ENCODE measurements around the gene SCN3B.

SCN3B gene

DNA sequence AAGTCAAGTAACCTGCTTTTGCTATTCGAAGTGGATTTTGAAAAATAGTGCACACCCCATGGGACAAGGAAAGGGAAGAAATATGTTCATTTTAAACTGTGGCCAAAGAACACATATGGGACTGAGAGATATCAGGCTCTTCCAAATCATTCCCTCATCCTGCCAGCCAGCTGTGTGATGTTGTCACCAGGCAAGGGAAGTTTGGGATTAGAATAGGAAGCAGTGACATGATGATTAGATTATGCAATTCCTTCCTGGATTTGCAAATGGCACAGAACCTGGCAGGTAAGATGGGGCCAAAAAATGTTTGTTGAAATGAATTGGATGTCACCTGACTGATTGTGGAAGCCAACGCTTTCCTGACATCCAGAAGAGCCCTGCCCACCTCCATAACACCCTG is 4.9 kb upstream of the SCN3B start:
- ChIA-PET POLR2A (no interaction called here), CTCF (interaction anchor here (0.7 to 1.5 kb wide), 2 partner anchors 15 to 17 kb away, joined by 3 to 5 read pairs; no protein-coding TSS in a partner anchor)
- TF ChIP-seq ZFP37 (tag by site-specific recombination; IDR thresholded peaks at IDR 0.05), result no peak
- no peaks in the 10 kb centered on the region for H3K36me3 ChIP-seq (ENCODE audit: control insufficient read depth in 2 of 2, insufficient read depth in 1 of 2, low read length in 2 of 2)
- no peaks in the 10 kb centered on the region for H3K9me3 ChIP-seq (ENCODE audit: control insufficient read depth, insufficient read depth, low read depth, low read length)
- no peak overlapping the region for H3K4me3 ChIP-seq (ENCODE audit: low read depth, low read length)
- no peak overlapping the region for H3K27ac ChIP-seq (ENCODE audit: extremely low read depth, low read depth, low read length)
- H3K4me1 ChIP-seq (ENCODE audit: control insufficient read depth, insufficient read depth, low read length), result no peaks in the 10 kb centered on the region

DNA sequence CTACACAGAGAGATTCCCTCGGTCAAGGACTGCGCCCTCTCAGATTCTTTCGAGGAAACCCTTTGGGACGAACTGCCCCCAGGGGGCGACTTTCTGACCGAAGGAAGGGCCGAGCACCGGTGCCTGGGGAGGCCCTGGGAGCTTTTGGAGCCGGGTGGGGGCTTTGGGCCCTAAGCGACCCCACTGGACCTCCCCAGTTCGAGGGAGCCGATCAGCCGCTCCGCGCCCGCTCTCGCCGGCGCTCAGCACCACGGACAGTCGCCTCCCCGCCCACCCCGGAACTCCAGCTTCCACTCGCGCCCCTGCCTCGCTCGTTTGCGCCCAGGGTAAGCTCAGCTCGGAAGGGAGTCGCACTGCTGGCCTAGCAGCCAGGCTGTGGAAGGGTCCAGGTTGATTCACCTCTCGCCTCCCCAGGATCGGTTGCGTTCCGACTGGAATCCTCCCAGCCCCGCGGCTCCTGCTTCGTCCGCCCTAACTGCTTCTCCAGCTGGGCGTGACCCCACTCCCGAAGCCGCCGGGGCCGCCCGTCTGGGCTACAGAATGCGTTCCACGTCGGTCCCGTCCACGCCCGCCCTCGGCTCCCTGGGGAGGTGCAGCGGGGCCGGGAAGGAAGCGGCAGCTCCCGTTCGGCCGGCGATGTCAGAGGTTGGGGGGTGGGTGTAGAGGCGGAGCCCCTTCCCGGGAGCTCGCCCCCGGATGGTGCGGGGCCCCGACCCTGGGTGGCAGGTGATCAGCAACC is 428 bp downstream of the SCN3B start:
- H3K4me1 ChIP-seq (ENCODE audit: control insufficient read depth, insufficient read depth, low read length), result no peaks in the 10 kb centered on the region
- H3K4me3 ChIP-seq (ENCODE audit: low read depth, low read length), result peak overlapping the region; percentile 61
- ChIA-PET CTCF (interaction anchor here (0.6 to 6.1 kb wide), 9 partner anchors 13 to 161 kb away, joined by 3 to 69 read pairs (median 5); no protein-coding TSS in a partner anchor), POLR2A (interaction anchor here (0.8 to 1.5 kb wide), 2 partner anchors 17 to 53 kb away, joined by 3 to 5 read pairs; no protein-coding TSS in a partner anchor)
- H3K9me3 ChIP-seq (ENCODE audit: control insufficient read depth, insufficient read depth, low read depth, low read length), result no peaks in the 10 kb centered on the region
- H3K36me3 ChIP-seq (ENCODE audit: control insufficient read depth in 2 of 2, insufficient read depth in 1 of 2, low read length in 2 of 2), result no peaks in the 10 kb centered on the region
- H3K27ac ChIP-seq (ENCODE audit: extremely low read depth, low read depth, low read length), result no peak overlapping the region
- TF ChIP-seq, protein P1, sequence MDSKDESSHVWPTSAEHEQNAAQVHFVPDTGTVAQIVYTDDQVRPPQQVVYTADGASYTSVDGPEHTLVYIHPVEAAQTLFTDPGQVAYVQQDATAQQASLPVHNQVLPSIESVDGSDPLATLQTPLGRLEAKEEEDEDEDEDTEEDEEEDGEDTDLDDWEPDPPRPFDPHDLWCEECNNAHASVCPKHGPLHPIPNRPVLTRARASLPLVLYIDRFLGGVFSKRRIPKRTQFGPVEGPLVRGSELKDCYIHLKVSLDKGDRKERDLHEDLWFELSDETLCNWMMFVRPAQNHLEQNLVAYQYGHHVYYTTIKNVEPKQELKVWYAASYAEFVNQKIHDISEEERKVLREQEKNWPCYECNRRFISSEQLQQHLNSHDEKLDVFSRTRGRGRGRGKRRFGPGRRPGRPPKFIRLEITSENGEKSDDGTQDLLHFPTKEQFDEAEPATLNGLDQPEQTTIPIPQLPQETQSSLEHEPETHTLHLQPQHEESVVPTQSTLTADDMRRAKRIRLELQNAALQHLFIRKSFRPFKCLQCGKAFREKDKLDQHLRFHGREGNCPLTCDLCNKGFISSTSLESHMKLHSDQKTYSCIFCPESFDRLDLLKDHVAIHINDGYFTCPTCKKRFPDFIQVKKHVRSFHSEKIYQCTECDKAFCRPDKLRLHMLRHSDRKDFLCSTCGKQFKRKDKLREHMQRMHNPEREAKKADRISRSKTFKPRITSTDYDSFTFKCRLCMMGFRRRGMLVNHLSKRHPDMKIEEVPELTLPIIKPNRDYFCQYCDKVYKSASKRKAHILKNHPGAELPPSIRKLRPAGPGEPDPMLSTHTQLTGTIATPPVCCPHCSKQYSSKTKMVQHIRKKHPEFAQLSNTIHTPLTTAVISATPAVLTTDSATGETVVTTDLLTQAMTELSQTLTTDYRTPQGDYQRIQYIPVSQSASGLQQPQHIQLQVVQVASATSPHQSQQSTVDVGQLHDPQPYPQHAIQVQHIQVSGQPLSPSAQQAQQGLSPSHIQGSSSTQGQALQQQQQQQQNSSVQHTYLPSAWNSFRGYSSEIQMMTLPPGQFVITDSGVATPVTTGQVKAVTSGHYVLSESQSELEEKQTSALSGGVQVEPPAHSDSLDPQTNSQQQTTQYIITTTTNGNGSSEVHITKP (tag by site-specific recombination; IDR thresholded peaks at IDR 0.05), result peak; percentile 45; the same call in 1 of the 2 replicates
- peak; percentile 99 for TF ChIP-seq ZNF777 (tag by site-specific recombination; IDR thresholded peaks at IDR 0.05; ENCODE audit: borderline replicate concordance)
- TF ChIP-seq OSR2 (tag by site-specific recombination; IDR thresholded peaks at IDR 0.05), result no peak
- TF ChIP-seq, protein P2, sequence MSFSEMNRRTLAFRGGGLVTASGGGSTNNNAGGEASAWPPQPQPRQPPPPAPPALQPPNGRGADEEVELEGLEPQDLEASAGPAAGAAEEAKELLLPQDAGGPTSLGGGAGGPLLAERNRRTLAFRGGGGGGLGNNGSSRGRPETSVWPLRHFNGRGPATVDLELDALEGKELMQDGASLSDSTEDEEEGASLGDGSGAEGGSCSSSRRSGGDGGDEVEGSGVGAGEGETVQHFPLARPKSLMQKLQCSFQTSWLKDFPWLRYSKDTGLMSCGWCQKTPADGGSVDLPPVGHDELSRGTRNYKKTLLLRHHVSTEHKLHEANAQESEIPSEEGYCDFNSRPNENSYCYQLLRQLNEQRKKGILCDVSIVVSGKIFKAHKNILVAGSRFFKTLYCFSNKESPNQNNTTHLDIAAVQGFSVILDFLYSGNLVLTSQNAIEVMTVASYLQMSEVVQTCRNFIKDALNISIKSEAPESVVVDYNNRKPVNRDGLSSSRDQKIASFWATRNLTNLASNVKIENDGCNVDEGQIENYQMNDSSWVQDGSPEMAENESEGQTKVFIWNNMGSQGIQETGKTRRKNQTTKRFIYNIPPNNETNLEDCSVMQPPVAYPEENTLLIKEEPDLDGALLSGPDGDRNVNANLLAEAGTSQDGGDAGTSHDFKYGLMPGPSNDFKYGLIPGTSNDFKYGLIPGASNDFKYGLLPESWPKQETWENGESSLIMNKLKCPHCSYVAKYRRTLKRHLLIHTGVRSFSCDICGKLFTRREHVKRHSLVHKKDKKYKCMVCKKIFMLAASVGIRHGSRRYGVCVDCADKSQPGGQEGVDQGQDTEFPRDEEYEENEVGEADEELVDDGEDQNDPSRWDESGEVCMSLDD (tag by site-specific recombination; IDR thresholded peaks at IDR 0.05), result 0 out of 2 replicates have a peak, but pooled peaks have one; percentile 28
- no peak for TF ChIP-seq ZNF404 (tag by site-specific recombination; IDR thresholded peaks at IDR 0.05)
- TF ChIP-seq, protein P3, sequence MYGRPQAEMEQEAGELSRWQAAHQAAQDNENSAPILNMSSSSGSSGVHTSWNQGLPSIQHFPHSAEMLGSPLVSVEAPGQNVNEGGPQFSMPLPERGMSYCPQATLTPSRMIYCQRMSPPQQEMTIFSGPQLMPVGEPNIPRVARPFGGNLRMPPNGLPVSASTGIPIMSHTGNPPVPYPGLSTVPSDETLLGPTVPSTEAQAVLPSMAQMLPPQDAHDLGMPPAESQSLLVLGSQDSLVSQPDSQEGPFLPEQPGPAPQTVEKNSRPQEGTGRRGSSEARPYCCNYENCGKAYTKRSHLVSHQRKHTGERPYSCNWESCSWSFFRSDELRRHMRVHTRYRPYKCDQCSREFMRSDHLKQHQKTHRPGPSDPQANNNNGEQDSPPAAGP (tag by site-specific recombination; IDR thresholded peaks at IDR 0.05), result no peak
- TF ChIP-seq ZNF138 (tag by site-specific recombination; IDR thresholded peaks at IDR 0.05; ENCODE audit: borderline replicate concordance), result no peak
- no peak for TF ChIP-seq ZNF292 (tag by site-specific recombination; IDR thresholded peaks at IDR 0.05; ENCODE audit: borderline replicate concordance, low read depth)
- no peak for TF ChIP-seq ZNF660 (tag by site-specific recombination; IDR thresholded peaks at IDR 0.05)
- peak; percentile 64 for TF ChIP-seq ZBTB17 (tag by site-specific recombination; IDR thresholded peaks at IDR 0.05)
- TF ChIP-seq ZNF792 (tag by site-specific recombination; IDR thresholded peaks at IDR 0.05), result no peak
- TF ChIP-seq, protein P4, sequence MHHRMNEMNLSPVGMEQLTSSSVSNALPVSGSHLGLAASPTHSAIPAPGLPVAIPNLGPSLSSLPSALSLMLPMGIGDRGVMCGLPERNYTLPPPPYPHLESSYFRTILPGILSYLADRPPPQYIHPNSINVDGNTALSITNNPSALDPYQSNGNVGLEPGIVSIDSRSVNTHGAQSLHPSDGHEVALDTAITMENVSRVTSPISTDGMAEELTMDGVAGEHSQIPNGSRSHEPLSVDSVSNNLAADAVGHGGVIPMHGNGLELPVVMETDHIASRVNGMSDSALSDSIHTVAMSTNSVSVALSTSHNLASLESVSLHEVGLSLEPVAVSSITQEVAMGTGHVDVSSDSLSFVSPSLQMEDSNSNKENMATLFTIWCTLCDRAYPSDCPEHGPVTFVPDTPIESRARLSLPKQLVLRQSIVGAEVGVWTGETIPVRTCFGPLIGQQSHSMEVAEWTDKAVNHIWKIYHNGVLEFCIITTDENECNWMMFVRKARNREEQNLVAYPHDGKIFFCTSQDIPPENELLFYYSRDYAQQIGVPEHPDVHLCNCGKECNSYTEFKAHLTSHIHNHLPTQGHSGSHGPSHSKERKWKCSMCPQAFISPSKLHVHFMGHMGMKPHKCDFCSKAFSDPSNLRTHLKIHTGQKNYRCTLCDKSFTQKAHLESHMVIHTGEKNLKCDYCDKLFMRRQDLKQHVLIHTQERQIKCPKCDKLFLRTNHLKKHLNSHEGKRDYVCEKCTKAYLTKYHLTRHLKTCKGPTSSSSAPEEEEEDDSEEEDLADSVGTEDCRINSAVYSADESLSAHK (tag by site-specific recombination; IDR thresholded peaks at IDR 0.05), result no peak
- peak; percentile 82 for TF ChIP-seq ZBTB20 (tag by site-specific recombination; IDR thresholded peaks at IDR 0.05)
- TF ChIP-seq, protein P5, sequence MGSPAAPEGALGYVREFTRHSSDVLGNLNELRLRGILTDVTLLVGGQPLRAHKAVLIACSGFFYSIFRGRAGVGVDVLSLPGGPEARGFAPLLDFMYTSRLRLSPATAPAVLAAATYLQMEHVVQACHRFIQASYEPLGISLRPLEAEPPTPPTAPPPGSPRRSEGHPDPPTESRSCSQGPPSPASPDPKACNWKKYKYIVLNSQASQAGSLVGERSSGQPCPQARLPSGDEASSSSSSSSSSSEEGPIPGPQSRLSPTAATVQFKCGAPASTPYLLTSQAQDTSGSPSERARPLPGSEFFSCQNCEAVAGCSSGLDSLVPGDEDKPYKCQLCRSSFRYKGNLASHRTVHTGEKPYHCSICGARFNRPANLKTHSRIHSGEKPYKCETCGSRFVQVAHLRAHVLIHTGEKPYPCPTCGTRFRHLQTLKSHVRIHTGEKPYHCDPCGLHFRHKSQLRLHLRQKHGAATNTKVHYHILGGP (tag by site-specific recombination; IDR thresholded peaks at IDR 0.05), result peak; percentile 91
- TF ChIP-seq ZNF623 (tag by site-specific recombination; IDR thresholded peaks at IDR 0.05), result no peak
- no peak for TF ChIP-seq ZNF169 (tag by site-specific recombination; IDR thresholded peaks at IDR 0.05)
- peak; percentile 46; the same call in 1 of the 2 replicates for TF ChIP-seq ZNF610 (tag by site-specific recombination; IDR thresholded peaks at IDR 0.05; ENCODE audit: borderline replicate concordance)
- TF ChIP-seq, protein P6, sequence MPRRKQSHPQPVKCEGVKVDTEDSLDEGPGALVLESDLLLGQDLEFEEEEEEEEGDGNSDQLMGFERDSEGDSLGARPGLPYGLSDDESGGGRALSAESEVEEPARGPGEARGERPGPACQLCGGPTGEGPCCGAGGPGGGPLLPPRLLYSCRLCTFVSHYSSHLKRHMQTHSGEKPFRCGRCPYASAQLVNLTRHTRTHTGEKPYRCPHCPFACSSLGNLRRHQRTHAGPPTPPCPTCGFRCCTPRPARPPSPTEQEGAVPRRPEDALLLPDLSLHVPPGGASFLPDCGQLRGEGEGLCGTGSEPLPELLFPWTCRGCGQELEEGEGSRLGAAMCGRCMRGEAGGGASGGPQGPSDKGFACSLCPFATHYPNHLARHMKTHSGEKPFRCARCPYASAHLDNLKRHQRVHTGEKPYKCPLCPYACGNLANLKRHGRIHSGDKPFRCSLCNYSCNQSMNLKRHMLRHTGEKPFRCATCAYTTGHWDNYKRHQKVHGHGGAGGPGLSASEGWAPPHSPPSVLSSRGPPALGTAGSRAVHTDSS (tag by site-specific recombination; IDR thresholded peaks at IDR 0.05), result no peak

Measured in HEK293 (cell line).